H1 (cell line): ENCODE results near the gene HS2ST1. TPM values are rescaled to one million over a fixed set of nuclear protein-coding genes. Genes with fewer than 3 reads are reported as not detected.

Experiments
- CTCF ChIA-PET: fragments of 300-600 bp; sonication (Branson Sonifier 250); formaldehyde crosslinking; loops from one replicate; lab custom pipeline; 2021; ENCODE audit not compliant: partially characterized antibody; lab: Charles Lee
- POLR2A ChIA-PET: fragments of 300-600 bp; sonication (Branson Sonifier 250); formaldehyde crosslinking; loops from one replicate; lab custom pipeline; 2021; ENCODE audit warnings: inconsistent platforms; ENCODE audit not compliant: partially characterized antibody; lab: Charles Lee
- DNase-seq, 2 experiments: peaks; one replicate each; pipeline versions ENCODE4 v3.0.0 to v3.0.0-alpha.2; 2010 to 2022; ENCODE audit warnings: low spot score in 2 of 2, low read depth in 1 of 2, mixed read lengths in 1 of 2
- FAIRE-seq: peaks from 2 replicates; lab custom pipeline; 2011; peaks lifted over from hg19 to GRCh38; lab: Jason Lieb, UNC
- H2AFZ ChIP-seq: 2 replicates; pipeline ENCODE4 v1.8.1; 2012; ENCODE audit warnings: low read length, inconsistent platforms
- H2AK5ac ChIP-seq: 2 replicates; pipeline ENCODE4 v1.6.1; 2013; ENCODE audit warnings: low read depth, low read length
- H2BK120ac ChIP-seq: replicated peaks from 2 replicates; pipeline ENCODE3; 2013; ENCODE audit warnings: low read depth, low read length, inconsistent platforms
- H2BK12ac ChIP-seq: 2 replicates; pipeline ENCODE4 v1.6.1; 2013; ENCODE audit warnings: low read depth, low read length
- H2BK15ac ChIP-seq: 2 replicates; pipeline ENCODE4 v1.6.1; 2013; ENCODE audit warnings: low read length
- H2BK20ac ChIP-seq: 2 replicates; pipeline ENCODE4 v1.6.1; 2013; ENCODE audit warnings: low read length
- H2BK5ac ChIP-seq: 2 replicates; pipeline ENCODE4 v1.6.1; 2013; ENCODE audit warnings: low read depth, low read length
- H3K14ac ChIP-seq: 2 replicates; pipeline ENCODE4 v1.6.1; 2013; ENCODE audit warnings: inconsistent platforms; ENCODE audit not compliant: insufficient read length
- H3K18ac ChIP-seq: 2 replicates; pipeline ENCODE4 v1.6.1; 2013; ENCODE audit warnings: low read length; ENCODE audit errors: extremely low read depth
- H3K23ac ChIP-seq: 2 replicates; pipeline ENCODE4 v1.6.1; 2013; ENCODE audit warnings: inconsistent platforms; ENCODE audit not compliant: insufficient read length
- H3K23me2 ChIP-seq: 2 replicates; pipeline ENCODE4 v1.6.1; 2013; ENCODE audit warnings: low read depth, low read length
- H3K27ac ChIP-seq: 2 replicates; pipeline ENCODE4 v1.6.1; 2011; ENCODE audit warnings: low read depth, low read length, inconsistent platforms
- H3K27me3 ChIP-seq, 4 experiments: replicated peaks in 1 of 4; 1 replicate in 1 of 4; 2 replicates in 3 of 4; pipeline versions ENCODE4 v1.6.1 to v1.8.1; 2011 to 2013; ENCODE audit warnings: low read length in 3 of 4, mild to moderate bottlenecking in 3 of 4, inconsistent platforms in 2 of 4, mixed read lengths in 2 of 4, moderate library complexity in 1 of 4; ENCODE audit not compliant: control insufficient read depth in 3 of 4, insufficient read depth in 3 of 4; ENCODE audit errors: extremely low read depth in 1 of 4
- H3K36me3 ChIP-seq, 4 experiments: 2 replicates each; pipeline versions ENCODE4 v1.6.1 to v1.8.1; 2011 to 2013; ENCODE audit warnings: mild to moderate bottlenecking in 4 of 4, low read length in 3 of 4, moderate library complexity in 2 of 4, control low read depth in 1 of 4, inconsistent platforms in 1 of 4; ENCODE audit not compliant: insufficient read depth in 4 of 4, control insufficient read depth in 2 of 4
- H3K4ac ChIP-seq: replicated peaks from 2 replicates; pipeline ENCODE3; 2013; ENCODE audit warnings: low read length, low read depth, mixed read lengths, inconsistent platforms; ENCODE audit not compliant: insufficient read length
- H3K4me1 ChIP-seq, 4 experiments: replicated peaks in 1 of 4; 1 replicate in 1 of 4; 2 replicates in 3 of 4; pipeline versions ENCODE4 v1.6.1 to v1.8.1; 2011 to 2013; ENCODE audit warnings: low read length in 3 of 4, inconsistent platforms in 2 of 4, mixed read lengths in 1 of 4; ENCODE audit not compliant: insufficient read depth in 4 of 4, control insufficient read depth in 3 of 4
- H3K4me2 ChIP-seq, 2 experiments: 2 replicates each; pipeline versions ENCODE4 v1.6.1 to v1.8.1; 2011 to 2013; ENCODE audit warnings: low read depth in 2 of 2, low read length in 2 of 2, control low read depth in 1 of 2, inconsistent platforms in 1 of 2, mild to moderate bottlenecking in 1 of 2; ENCODE audit not compliant: insufficient read depth in 1 of 2
- H3K4me3 ChIP-seq, 4 experiments: fragments of 200-600, 300-600 bp in 1 of 4; sonication (generic), shearing (Covaris generic), sonication (Bioruptor Twin) in 1 of 4; 2 replicates each; pipeline versions ENCODE4 v1.5.1 to v1.8.1; 2011 to 2016; ENCODE audit warnings: low read length in 4 of 4, low read depth in 3 of 4, control low read depth in 2 of 4, inconsistent platforms in 2 of 4, mild to moderate bottlenecking in 2 of 4, mixed read lengths in 1 of 4, moderate library complexity in 1 of 4; ENCODE audit not compliant: insufficient read depth in 2 of 4; ENCODE audit errors: extremely low read depth in 1 of 4
- H3K56ac ChIP-seq: replicated peaks from 2 replicates; pipeline ENCODE3; 2013; ENCODE audit warnings: low read depth, mild to moderate bottlenecking, mixed read lengths, low read length, inconsistent platforms; ENCODE audit not compliant: insufficient read length
- H3K79me1 ChIP-seq: 2 replicates; pipeline ENCODE4 v1.6.1; 2013; ENCODE audit warnings: low read depth, low read length, control low read depth
- H3K79me2 ChIP-seq, 2 experiments: 2 replicates each; pipeline versions ENCODE4 v1.6.1 to v1.8.1; 2012 to 2013; ENCODE audit warnings: low read length in 2 of 2, mild to moderate bottlenecking in 2 of 2, inconsistent platforms in 1 of 2; ENCODE audit not compliant: insufficient read depth in 2 of 2, control insufficient read depth in 1 of 2
- H3K9ac ChIP-seq, 4 experiments: replicated peaks in 1 of 4; 1 replicate in 1 of 4; 2 replicates in 3 of 4; pipeline versions ENCODE4 v1.6.1 to v1.8.1; 2011 to 2013; ENCODE audit warnings: low read depth in 3 of 4, low read length in 3 of 4, control low read depth in 2 of 4, mild to moderate bottlenecking in 2 of 4, moderate library complexity in 2 of 4, inconsistent platforms in 1 of 4; ENCODE audit errors: extremely low read depth in 1 of 4
- H3K9me3 ChIP-seq, 2 experiments: 2 replicates each; pipeline versions ENCODE4 v1.6.1 to v1.8.1; 2012 to 2013; ENCODE audit warnings: mild to moderate bottlenecking in 2 of 2, moderate library complexity in 2 of 2, control low read depth in 1 of 2, inconsistent platforms in 1 of 2, low read depth in 1 of 2, low read length in 1 of 2, mixed read lengths in 1 of 2; ENCODE audit not compliant: insufficient read depth in 2 of 2
- H4K20me1 ChIP-seq, 2 experiments: replicated peaks in 1 of 2; 2 replicates each; pipeline versions ENCODE3 to v1.8.1; 2011 to 2013; ENCODE audit warnings: inconsistent platforms in 2 of 2, low read length in 2 of 2, mild to moderate bottlenecking in 1 of 2; ENCODE audit not compliant: insufficient read depth in 2 of 2, control insufficient read depth in 1 of 2
- H4K5ac ChIP-seq: 2 replicates; pipeline ENCODE4 v1.6.1; 2013; ENCODE audit warnings: low read length, low read depth, mixed read lengths, inconsistent platforms; ENCODE audit not compliant: insufficient read length
- H4K8ac ChIP-seq: 2 replicates; pipeline ENCODE4 v1.8.0; 2013; ENCODE audit warnings: mild to moderate bottlenecking, moderate library complexity, low read length, inconsistent platforms; ENCODE audit not compliant: insufficient read depth; ENCODE audit errors: extremely low read depth
- H4K91ac ChIP-seq: replicated peaks from 2 replicates; pipeline ENCODE3; 2013; ENCODE audit warnings: low read length, mixed read lengths, inconsistent platforms; ENCODE audit not compliant: insufficient read length
- BRCA1 ChIP-seq: IDR thresholded peaks from 2 replicates; pipeline ENCODE4 v1.6.1; 2012; ENCODE audit warnings: low read depth, low read length, improper control_type of control experiment
- JUN ChIP-seq: IDR thresholded peaks from 2 replicates; pipeline ENCODE4 v1.6.1; 2011; ENCODE audit warnings: low read depth, mild to moderate bottlenecking, improper control_type of control experiment, low read length
- KDM5A ChIP-seq: fragments of 200-600 bp; IDR thresholded peaks from 2 replicates; pipeline ENCODE4 v1.7.1; 2012; ENCODE audit warnings: mild to moderate bottlenecking, low read length, inconsistent platforms, mixed read lengths
- MAFK ChIP-seq: IDR thresholded peaks from 2 replicates; pipeline ENCODE4 v1.6.1; 2012; ENCODE audit warnings: low read depth, mild to moderate bottlenecking, improper control_type of control experiment, low read length
- RNF2 ChIP-seq: fragments of 200-900, 300-1000 bp; sonication (generic); IDR thresholded peaks from 2 replicates; pipeline ENCODE4 v1.7.1; 2016; ENCODE audit warnings: borderline replicate concordance, low read depth, mild to moderate bottlenecking, antibody characterized with exemption, low read length; ENCODE audit not compliant: poor library complexity, severe bottlenecking; ENCODE audit errors: missing control alignments
- TBP ChIP-seq: IDR thresholded peaks from 2 replicates; pipeline ENCODE4 v1.6.1; 2011; ENCODE audit warnings: low read depth, low read length, improper control_type of control experiment
- WGBS, 2 experiments: shearing (Covaris generic) in 1 of 2; methylation state at CpG; one replicate each; pipeline versions ENCODE4 v1.1.6 to v1.1.7; 2013 to 2015; ENCODE audit warnings: low lambda C conversion rate in 2 of 2, mixed read lengths in 2 of 2, inconsistent platforms in 1 of 2, low coverage in 1 of 2, missing lambda C conversion rate in 1 of 2; ENCODE audit not compliant: insufficient replicate concordance in 2 of 2, insufficient coverage in 1 of 2, insufficient read length in 1 of 2; ENCODE audit errors: extremely low coverage in 1 of 2, missing lambda C conversion rate in 1 of 2; 5-methylcytosine and 5-hydroxymethylcytosine counted together
- polyA plus RNA-seq, 7 experiments: library from polyadenylated mRNA; depleted of rRNA in 3 of 7; stranded (reverse) in 5 of 7; unstranded in 2 of 7; fragments of >200 nt in 5 of 7; fragments of 200-250 nt in 2 of 7; gene quantifications; 1 replicate in 5 of 7; 2 replicates in 1 of 7; 4 replicates in 1 of 7; pipeline versions ENCODE4 v1.2.1 to v1.2.3, GENCODE V29; 2011 to 2013; ENCODE audit warnings: missing spikeins in 2 of 7, mixed read lengths in 2 of 7
- total RNA-seq: library from RNA; stranded (reverse); fragmentation: NEBNext Ultra II Directional; extraction: Animal tissue kit (Norgen Biotek cat#: 25700); gene quantifications from 2 replicates; pipeline ENCODE4 v1.2.1, GENCODE V29; 2021
- TF ChIP-seq, protein P1 (sequence below), 3 experiments: IDR thresholded peaks; 1 replicate in 2 of 3; 2 replicates in 1 of 3; pipeline versions ENCODE4 v1.5.1 to v1.6.1; 2011; ENCODE audit warnings: low read length in 3 of 3, mild to moderate bottlenecking in 3 of 3, inconsistent platforms in 2 of 3, low read depth in 1 of 3, moderate library complexity in 1 of 3; ENCODE audit not compliant: insufficient read depth in 1 of 3; ENCODE audit errors: control extremely low read depth in 1 of 3
- TF ChIP-seq, protein P2 (sequence below): IDR thresholded peaks from 2 replicates; pipeline ENCODE4 v1.6.1; 2012; ENCODE audit warnings: low read length, inconsistent platforms

HS2ST1 gene
- total and polyA plus RNA-seq, 2 of the 8 experiments (the other 6 are each of a cell fraction or from before 2014, with no cell fraction given), result 5.2 to 28.3 TPM

DNA sequence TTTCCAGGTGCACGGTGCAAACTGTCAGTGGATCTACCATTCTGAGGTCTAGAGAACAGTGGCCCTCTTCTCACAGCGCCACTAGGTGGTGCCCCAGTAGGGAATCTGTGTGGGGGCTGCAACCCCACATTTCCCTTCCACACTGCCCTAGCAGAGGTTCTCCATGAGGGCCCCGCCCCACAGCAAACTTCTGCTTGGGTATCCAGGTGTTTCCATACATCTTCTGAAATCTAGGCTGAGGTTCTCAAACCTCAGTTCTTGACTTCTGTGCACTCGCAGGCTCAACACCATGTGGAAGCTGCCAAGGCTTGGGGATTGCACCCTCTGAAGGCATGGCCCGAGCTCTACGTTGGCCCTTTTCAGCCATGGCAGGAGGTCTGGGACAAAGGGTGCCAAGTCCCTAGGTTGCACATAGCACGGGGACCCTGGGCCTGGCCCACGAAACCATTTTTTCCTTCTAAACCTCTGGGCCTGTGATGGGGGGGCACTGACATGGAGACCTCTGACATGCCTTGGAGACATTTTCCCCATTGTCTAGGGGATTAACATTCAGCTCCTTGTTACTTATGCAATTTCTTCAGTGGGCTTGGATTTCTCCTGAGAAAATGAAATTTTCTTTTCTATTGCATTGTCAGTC, 10.0 kb downstream of the HS2ST1 start:
- Histone ChIP-seq H3K79me2 (peaks cover 13 to 99% of the 10 kb centered on the region in 2 experiments), H3K36me3 (peaks cover 0 to 6% (median 2%) of the 10 kb centered on the region in 4 experiments; a peak in 2 of 8 replicates)
- TF ChIP-seq BRCA1 (no peak), TBP (no peak), RNF2 (no peak), JUN (no peak), KDM5A (no peak), MAFK (no peak)
- TF ChIP-seq, protein P1, sequence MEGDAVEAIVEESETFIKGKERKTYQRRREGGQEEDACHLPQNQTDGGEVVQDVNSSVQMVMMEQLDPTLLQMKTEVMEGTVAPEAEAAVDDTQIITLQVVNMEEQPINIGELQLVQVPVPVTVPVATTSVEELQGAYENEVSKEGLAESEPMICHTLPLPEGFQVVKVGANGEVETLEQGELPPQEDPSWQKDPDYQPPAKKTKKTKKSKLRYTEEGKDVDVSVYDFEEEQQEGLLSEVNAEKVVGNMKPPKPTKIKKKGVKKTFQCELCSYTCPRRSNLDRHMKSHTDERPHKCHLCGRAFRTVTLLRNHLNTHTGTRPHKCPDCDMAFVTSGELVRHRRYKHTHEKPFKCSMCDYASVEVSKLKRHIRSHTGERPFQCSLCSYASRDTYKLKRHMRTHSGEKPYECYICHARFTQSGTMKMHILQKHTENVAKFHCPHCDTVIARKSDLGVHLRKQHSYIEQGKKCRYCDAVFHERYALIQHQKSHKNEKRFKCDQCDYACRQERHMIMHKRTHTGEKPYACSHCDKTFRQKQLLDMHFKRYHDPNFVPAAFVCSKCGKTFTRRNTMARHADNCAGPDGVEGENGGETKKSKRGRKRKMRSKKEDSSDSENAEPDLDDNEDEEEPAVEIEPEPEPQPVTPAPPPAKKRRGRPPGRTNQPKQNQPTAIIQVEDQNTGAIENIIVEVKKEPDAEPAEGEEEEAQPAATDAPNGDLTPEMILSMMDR (IDR thresholded peaks at IDR 0.05; ENCODE audit: control extremely low read depth in 1 of 3, insufficient read depth in 1 of 3, low read depth in 1 of 3, low read length in 3 of 3), result no peak
- TF ChIP-seq, protein P2, sequence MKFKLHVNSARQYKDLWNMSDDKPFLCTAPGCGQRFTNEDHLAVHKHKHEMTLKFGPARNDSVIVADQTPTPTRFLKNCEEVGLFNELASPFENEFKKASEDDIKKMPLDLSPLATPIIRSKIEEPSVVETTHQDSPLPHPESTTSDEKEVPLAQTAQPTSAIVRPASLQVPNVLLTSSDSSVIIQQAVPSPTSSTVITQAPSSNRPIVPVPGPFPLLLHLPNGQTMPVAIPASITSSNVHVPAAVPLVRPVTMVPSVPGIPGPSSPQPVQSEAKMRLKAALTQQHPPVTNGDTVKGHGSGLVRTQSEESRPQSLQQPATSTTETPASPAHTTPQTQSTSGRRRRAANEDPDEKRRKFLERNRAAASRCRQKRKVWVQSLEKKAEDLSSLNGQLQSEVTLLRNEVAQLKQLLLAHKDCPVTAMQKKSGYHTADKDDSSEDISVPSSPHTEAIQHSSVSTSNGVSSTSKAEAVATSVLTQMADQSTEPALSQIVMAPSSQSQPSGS, result no peak

More for the DNA sequence above, 10.0 kb downstream of the HS2ST1 start:
- H2BK120ac ChIP-seq, result no peak overlapping the region
- no peak overlapping the region for H3K4ac ChIP-seq
- H4K5ac ChIP-seq, result no peak overlapping the region
- no peak overlapping the region for H3K23ac ChIP-seq
- no peaks in the 10 kb centered on the region for H3K4me1 ChIP-seq
- 90% methylated on average over 8 of the region's 8 CpGs; no CpG with 5 or more reads in 1 of the 2 experiments for WGBS, 2 experiments
- no peak overlapping the region for H4K91ac ChIP-seq
- CTCF ChIA-PET, result no interaction called here
- no peak overlapping the region for H4K8ac ChIP-seq
- no peak overlapping the region for H3K18ac ChIP-seq
- H2AFZ ChIP-seq, result no peak overlapping the region
- H2BK12ac ChIP-seq, result no peak overlapping the region
- no peak overlapping the region for H3K56ac ChIP-seq
- no peak overlapping the region for H3K27ac ChIP-seq
- H3K4me2 ChIP-seq, result no peak overlapping the region
- no peak overlapping the region for H3K14ac ChIP-seq
- POLR2A ChIA-PET, result interaction anchor here (2.1 kb wide), 1 partner anchor 9 kb away, joined by 11 read pairs; no protein-coding TSS in a partner anchor
- peaks cover 21 to 23% of the 10 kb centered on the region in 2 experiments for H3K9me3 ChIP-seq
- no peak overlapping the region for H2BK15ac ChIP-seq
- no peak overlapping the region for H2BK5ac ChIP-seq
- no peak overlapping the region for H2AK5ac ChIP-seq
- H2BK20ac ChIP-seq, result no peak overlapping the region
- FAIRE-seq, result no peak
- no peaks in the 10 kb centered on the region for H3K23me2 ChIP-seq
- no peaks in the 10 kb centered on the region for H4K20me1 ChIP-seq
- H3K4me3 ChIP-seq, result no peak overlapping the region
- peaks cover 2% of the 10 kb centered on the region; the same call in 1 of the 2 replicates for H3K79me1 ChIP-seq
- no peak for DNase-seq
- no peak overlapping the region for H3K9ac ChIP-seq
- no peaks in the 10 kb centered on the region for H3K27me3 ChIP-seq
